GM12872 (cell line): ENCODE measurements around the gene RPS15.

Experiments
- CTCF ChIP-seq: IDR thresholded peaks from 3 replicates; pipeline ENCODE4 v1.5.1; 2011; ENCODE audit warnings: low read depth, mild to moderate bottlenecking, low read length, moderate library complexity; ENCODE audit not compliant: insufficient read depth

The RPS15 gene

GRCh38 chr19:1411255-1412191 lies 26.7 kb upstream of the RPS15 start:
- TF ChIP-seq CTCF: no peak

GRCh38 chr19:1412323-1412923 lies 25.8 kb upstream of the RPS15 start:
- no peak for TF ChIP-seq CTCF

- TF ChIP-seq CTCF: no peak
Observed at GRCh38 chr19:1412995-1413800, 25.0 kb upstream of the RPS15 start.

GRCh38 chr19:1416014-1416841 lies 22.0 kb upstream of the RPS15 start:
- no peak for TF ChIP-seq CTCF

DNA sequence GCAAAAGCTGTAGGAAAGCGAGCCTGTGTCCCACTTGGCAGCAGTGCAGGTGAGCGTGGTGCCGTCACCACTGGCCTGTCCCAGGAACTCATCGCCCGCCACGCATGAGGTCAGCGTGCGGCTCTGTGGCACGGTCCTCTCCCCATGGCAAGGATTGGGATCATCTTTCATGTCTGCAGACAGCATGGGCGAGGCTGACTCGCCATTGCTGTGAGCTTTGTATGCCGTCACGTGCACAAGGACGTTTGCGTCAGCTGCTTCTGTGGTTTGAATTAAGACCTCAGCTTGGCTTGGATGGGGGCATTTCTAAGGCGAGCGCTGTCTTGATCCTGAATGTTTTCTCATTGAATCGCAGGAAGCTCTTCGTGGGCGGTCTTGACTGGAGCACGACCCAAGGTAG lies 21.1 kb upstream of the RPS15 start:
- no peak for TF ChIP-seq CTCF

- TF ChIP-seq CTCF: no peak
Observed at GRCh38 chr19:1417681-1418495, 20.3 kb upstream of the RPS15 start.
